ENCODE measurements around the gene KLB.
A peak's percentile ranks its signal among the peaks of the same experiment; 100 is the strongest.
"Not testable (repeated sequence)": the region's sequence is repeated elsewhere in the genome, so short reads cannot be mapped to it uniquely, and the experiment has no call there.

KLB gene

GRCh38 chr4:39406763-39407583 lies at the start of gene KLB:
Gene KLB (plus strand): TSS chr4:39406930. CDS start chr4:39406950, 20 bp downstream.
- DNase-seq: no peak

GRCh38 chr4:39357002-39357401 lies 49.7 kb upstream of the KLB start:
- DNase-seq: no peak

- not testable (repeated sequence) for DNase-seq
Observed at GRCh38 chr4:39360611-39361010, 46.1 kb upstream of the KLB start.

- no peak for DNase-seq
Observed at GRCh38 chr4:39362827-39363226, 43.9 kb upstream of the KLB start.

- no peak for DNase-seq
Observed at GRCh38 chr4:39363773-39364393, 42.8 kb upstream of the KLB start.

- no peak for DNase-seq
Observed at GRCh38 chr4:39365360-39365759, 41.4 kb upstream of the KLB start.

- DNase-seq: peak; percentile 75
Observed at GRCh38 chr4:39365830-39366771, 40.6 kb upstream of the KLB start, which contains the start of gene RFC1. Gene RFC1 (minus strand): TSS chr4:39366362. CDS start chr4:39366241, 121 bp downstream.

GRCh38 chr4:39367166-39367565 lies 39.6 kb upstream of the KLB start:
- DNase-seq: no peak

GRCh38 chr4:39369301-39369700 lies 37.4 kb upstream of the KLB start:
- no peak for DNase-seq

- not testable (repeated sequence) for DNase-seq
Observed at GRCh38 chr4:39371209-39371608, 35.5 kb upstream of the KLB start.

- DNase-seq: no peak
Observed at GRCh38 chr4:39375478-39375877, 31.3 kb upstream of the KLB start.

- no peak for DNase-seq
Observed at GRCh38 chr4:39383690-39384089, 23.0 kb upstream of the KLB start.

GRCh38 chr4:39384563-39384962 lies 22.2 kb upstream of the KLB start:
- DNase-seq: no peak

- DNase-seq: no peak
Observed at GRCh38 chr4:39390603-39391002, 16.1 kb upstream of the KLB start.

- DNase-seq: no peak
Observed at GRCh38 chr4:39394706-39395105, 12.0 kb upstream of the KLB start.

- not testable (repeated sequence) for DNase-seq
Observed at GRCh38 chr4:39401640-39402039, 5.1 kb upstream of the KLB start.

- DNase-seq: no peak
Observed at GRCh38 chr4:39407584-39407885, 805 bp downstream of the KLB start.

- DNase-seq: no peak
Observed at GRCh38 chr4:39410415-39410814, 3.7 kb downstream of the KLB start.

GRCh38 chr4:39411561-39411960 lies 4.8 kb downstream of the KLB start:
- DNase-seq: not testable (repeated sequence)

- no peak for DNase-seq
Observed at GRCh38 chr4:39415678-39416283, 9.1 kb downstream of the KLB start.

- DNase-seq: no peak
Observed at GRCh38 chr4:39422247-39422646, 15.5 kb downstream of the KLB start.

GRCh38 chr4:39425297-39425696 lies 18.6 kb downstream of the KLB start:
- not testable (repeated sequence) for DNase-seq

- no peak for DNase-seq
Observed at GRCh38 chr4:39426728-39427127, 20.0 kb downstream of the KLB start.

Measured in NCI-H510A (cell line).